Endothelial cell of umbilical vein (primary cell): Measurements from ENCODE around the gene NLGN1. TPM values are rescaled to one million over a fixed set of nuclear protein-coding genes. Genes with fewer than 3 reads are reported as not detected.

Experiments
- BruUV-seq: library from RNA; stranded (reverse); fragments of 400-500 nt; replicated peaks from 2 replicates; lab custom pipeline; 2021; lab: Mats Ljungman, UMichigan
- CTCF ChIA-PET: fragments of 300-600, 350-600 bp; sonication (Branson Sonifier 250); formaldehyde crosslinking; loops from one replicate; lab custom pipeline; 2021; ENCODE audit warnings: antibody characterized with exemption, inconsistent platforms; lab: Charles Lee
- POLR2A ChIA-PET: fragments of 300-600, 350-600 bp; sonication (Branson Sonifier 250); formaldehyde crosslinking; loops from one replicate; lab custom pipeline; 2021; ENCODE audit warnings: antibody characterized with exemption, inconsistent platforms; lab: Charles Lee
- DNase-seq: peaks from one replicate; pipeline ENCODE4 v3.0.0-alpha.2; 2011; ENCODE audit warnings: low read depth, low spot score
- FAIRE-seq: peaks from 2 replicates; lab custom pipeline; 2011; peaks lifted over from hg19 to GRCh38; lab: Jason Lieb, UNC
- H2AFZ ChIP-seq: 2 replicates; pipeline ENCODE4 v1.6.0; 2012; ENCODE audit warnings: low read depth, low read length, control low read depth, inconsistent platforms
- H3K27ac ChIP-seq: 2 replicates; pipeline ENCODE4 v1.5.1; 2011; ENCODE audit warnings: low read depth, mild to moderate bottlenecking, control low read depth, low read length, moderate library complexity; ENCODE audit not compliant: insufficient read depth
- H3K27me3 ChIP-seq, 2 experiments: 2 replicates each; pipeline versions ENCODE4 v1.6.0 to v1.6.1; 2011; ENCODE audit warnings: low read length in 2 of 2, mixed read lengths in 1 of 2; ENCODE audit not compliant: control insufficient read depth in 2 of 2, insufficient read depth in 2 of 2
- H3K36me3 ChIP-seq, 2 experiments: 2 replicates in 1 of 2; 3 replicates in 1 of 2; pipeline ENCODE4 v1.5.1; 2011; ENCODE audit warnings: low read length in 2 of 2, mild to moderate bottlenecking in 1 of 2, moderate library complexity in 1 of 2; ENCODE audit not compliant: control insufficient read depth in 2 of 2, insufficient read depth in 2 of 2; ENCODE audit errors: extremely low read depth in 1 of 2
- H3K4me1 ChIP-seq: 3 replicates; pipeline ENCODE4 v1.5.1; 2011; ENCODE audit warnings: mild to moderate bottlenecking, low read length; ENCODE audit not compliant: control insufficient read depth, insufficient read depth; ENCODE audit errors: extremely low read depth
- H3K4me2 ChIP-seq: 2 replicates; pipeline ENCODE4 v1.6.1; 2011; ENCODE audit warnings: low read length, control low read depth, mixed read lengths; ENCODE audit not compliant: insufficient read depth
- H3K4me3 ChIP-seq, 3 experiments: fragments of 200-600 bp in 1 of 3; sonication (generic), shearing (Covaris generic) in 1 of 3; replicated peaks in 1 of 3; 2 replicates each; pipeline ENCODE4 v1.5.1; 2011 to 2016; ENCODE audit warnings: control low read depth in 3 of 3, low read length in 3 of 3, mild to moderate bottlenecking in 2 of 3, inconsistent platforms in 1 of 3, low read depth in 1 of 3, moderate library complexity in 1 of 3; ENCODE audit not compliant: insufficient read depth in 1 of 3
- H3K79me2 ChIP-seq: 2 replicates; pipeline ENCODE4 v1.6.0; 2012; ENCODE audit warnings: low read length, inconsistent platforms; ENCODE audit not compliant: control insufficient read depth, insufficient read depth
- H3K9ac ChIP-seq: replicated peaks from 2 replicates; pipeline ENCODE3; 2011; ENCODE audit warnings: low read length, control low read depth; ENCODE audit not compliant: insufficient read depth; ENCODE audit errors: extremely low read depth
- H3K9me1 ChIP-seq: replicated peaks from 3 replicates; pipeline ENCODE4 v1.6.0; 2011; ENCODE audit warnings: mild to moderate bottlenecking, low read length; ENCODE audit not compliant: control insufficient read depth, insufficient read depth; ENCODE audit errors: extremely low read depth
- H3K9me3 ChIP-seq: replicated peaks from 2 replicates; pipeline ENCODE4 v1.5.1; 2012; ENCODE audit warnings: low read length, inconsistent platforms; ENCODE audit not compliant: control insufficient read depth, insufficient read depth
- H4K20me1 ChIP-seq: replicated peaks from 2 replicates; pipeline ENCODE3; 2011; ENCODE audit warnings: mild to moderate bottlenecking, low read length; ENCODE audit not compliant: control insufficient read depth, insufficient read depth; ENCODE audit errors: extremely low read depth
- CTCF ChIP-seq, 2 donors: IDR thresholded peaks; 1 replicate in 1 of 2; 2 replicates in 1 of 2; pipeline ENCODE4 v1.5.1; 2011; ENCODE audit warnings: low read length in 2 of 2, mild to moderate bottlenecking in 2 of 2, moderate library complexity in 2 of 2, control low read depth in 1 of 2, inconsistent platforms in 1 of 2, low read depth in 1 of 2; ENCODE audit not compliant: insufficient read depth in 1 of 2; ENCODE audit errors: extremely low read depth in 1 of 2
- EZH2 ChIP-seq: IDR thresholded peaks from 2 replicates; pipeline ENCODE4 v1.6.1; 2012; ENCODE audit warnings: borderline replicate concordance, low read depth, mild to moderate bottlenecking, moderate library complexity, low read length, inconsistent platforms; ENCODE audit not compliant: severe bottlenecking
- FOS ChIP-seq: IDR thresholded peaks from 2 replicates; pipeline ENCODE4 v1.6.1; 2011; ENCODE audit warnings: mild to moderate bottlenecking, low read length, moderate library complexity, borderline replicate concordance; ENCODE audit not compliant: insufficient read depth
- GATA2 ChIP-seq: IDR thresholded peaks from 2 replicates; pipeline ENCODE4 v1.7.0; 2011; ENCODE audit warnings: low read depth, mild to moderate bottlenecking, moderate library complexity, mixed read lengths, low read length; ENCODE audit not compliant: insufficient read length, insufficient read depth
- JUN ChIP-seq: IDR thresholded peaks from 2 replicates; pipeline ENCODE4 v1.6.1; 2011; ENCODE audit warnings: borderline replicate concordance, low read depth; ENCODE audit not compliant: insufficient read length, insufficient read depth
- MAX ChIP-seq: IDR thresholded peaks from 2 replicates; pipeline ENCODE4 v1.6.1; 2011; ENCODE audit not compliant: insufficient read depth, insufficient read length
- MYC ChIP-seq: IDR thresholded peaks from one replicate; pipeline ENCODE4 v1.6.1; 2011; ENCODE audit warnings: mild to moderate bottlenecking, low read depth, low read length
- POLR2A ChIP-seq: IDR thresholded peaks from 2 replicates; pipeline ENCODE4 v1.6.1; 2012; ENCODE audit warnings: low read depth, mild to moderate bottlenecking, control low read depth, low read length
- POLR2AphosphoS5 ChIP-seq: IDR thresholded peaks from 2 replicates; pipeline ENCODE4 v1.6.1; 2012; ENCODE audit warnings: low read depth, mild to moderate bottlenecking, control low read depth, low read length, moderate library complexity; ENCODE audit not compliant: insufficient read depth
- dilution Hi-C: fragments of 300-500 bp; cut with MboI; formaldehyde crosslinking; loops from one replicate; pipeline ENCODE4 v1.15.0; 2019; ENCODE audit warnings: low sequenced_read_pairs; ENCODE audit not compliant: extremely low pct_ligation_motif_present
- intact Hi-C: fragments of 100-400 bp; cut with micrococcal nuclease; formaldehyde crosslinking; loops from one replicate; pipeline ENCODE4 v1.10.0; 2022
- polyA plus RNA-seq, 4 experiments: library from polyadenylated mRNA; depleted of rRNA in 3 of 4; stranded (reverse) in 3 of 4; unstranded in 1 of 4; fragments of >200 nt; gene quantifications; 2 replicates each; pipeline versions ENCODE4 v1.2.1 to v1.2.3, GENCODE V29; 2011 to 2012; ENCODE audit warnings: missing spikeins in 1 of 4
- total RNA-seq: library from RNA; stranded (reverse); gene quantifications from 2 replicates; pipeline ENCODE4 v1.2.3, GENCODE V29; 2021

NLGN1 gene
- total and polyA plus RNA-seq, 2 donors (not counting 3 experiments of a cell fraction or from before 2014, with no cell fraction given): 7.9 to 16.3 TPM

- DNase-seq (no peak), FAIRE-seq (no peak)
- H3K27ac ChIP-seq: no peak overlapping the region
- H3K9me3 ChIP-seq: no peaks in the 10 kb centered on the region
- no peaks in the 10 kb centered on the region for H3K36me3 ChIP-seq
- TF ChIP-seq GATA2 (no peak), FOS (no peak), MYC (no peak), EZH2 (no peak), POLR2AphosphoS5 (no peak), MAX (no peak), POLR2A (no peak), CTCF (IDR thresholded peaks at IDR 0.05; ENCODE audit: extremely low read depth in 1 of 2, insufficient read depth in 1 of 2, low read depth in 1 of 2, low read length in 2 of 2) (no peak), JUN (no peak)
- CTCF ChIA-PET: no interaction called here
- no peaks in the 10 kb centered on the region for H4K20me1 ChIP-seq
- intact Hi-C loops (no loop called here), dilution Hi-C loops (no loop called here)
- H3K4me3 ChIP-seq: no peak overlapping the region
- H3K4me1 ChIP-seq: no peaks in the 10 kb centered on the region
- H3K9ac ChIP-seq: no peak overlapping the region
- no peak overlapping the region for H2AFZ ChIP-seq
- H3K4me2 ChIP-seq: no peak overlapping the region
- H3K79me2 ChIP-seq: no peaks in the 10 kb centered on the region
- POLR2A ChIA-PET: no interaction called here
- H3K9me1 ChIP-seq: no peaks in the 10 kb centered on the region
- no peaks in the 10 kb centered on the region for H3K27me3 ChIP-seq
- no TSS peak for BruUV-seq
Measured at GRCh38 chr3:174162550-174162949, 765.0 kb downstream of the NLGN1 start.
